GM21529 (cell line): ENCODE data around the gene ERFL.

Experiments used
- ATAC-seq: cut with Tn5 transposase; IDR thresholded peaks from one replicate; pipeline ENCODE4 v1.9.1; 2021; ENCODE audit not compliant: unreplicated experiment

Gene ERFL

DNA sequence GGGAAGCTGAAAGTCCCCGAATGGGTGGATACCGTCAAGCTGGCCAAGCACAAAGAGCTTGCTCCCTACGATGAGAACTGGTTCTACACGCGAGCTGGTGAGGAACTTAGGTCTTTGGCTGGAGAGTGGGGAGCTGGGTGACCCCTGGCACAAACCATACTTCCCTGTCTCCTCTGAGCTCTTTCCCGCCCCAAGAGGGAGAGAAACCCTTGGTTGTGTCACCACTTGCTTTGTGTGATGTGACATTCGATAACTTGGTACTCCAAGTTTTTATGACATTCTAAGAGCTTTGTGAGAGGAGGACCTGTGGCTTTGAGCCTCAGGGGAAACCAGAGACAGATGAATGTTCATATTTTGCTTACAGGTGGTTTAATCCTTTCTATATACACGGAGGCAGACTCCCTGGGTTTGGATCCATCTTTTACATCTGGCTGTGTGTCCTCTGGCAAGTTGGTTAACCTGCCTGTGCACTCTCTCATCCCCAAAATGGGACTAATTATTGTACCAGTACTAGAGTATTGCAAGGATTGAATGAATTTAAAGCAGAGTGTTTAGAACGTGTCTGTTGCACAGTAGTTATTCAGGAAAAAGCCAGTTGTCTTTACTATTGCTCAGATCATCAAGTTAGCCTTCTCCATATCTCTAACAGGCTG, 67.0 kb downstream of the ERFL start:
- ATAC-seq = no peak

DNA sequence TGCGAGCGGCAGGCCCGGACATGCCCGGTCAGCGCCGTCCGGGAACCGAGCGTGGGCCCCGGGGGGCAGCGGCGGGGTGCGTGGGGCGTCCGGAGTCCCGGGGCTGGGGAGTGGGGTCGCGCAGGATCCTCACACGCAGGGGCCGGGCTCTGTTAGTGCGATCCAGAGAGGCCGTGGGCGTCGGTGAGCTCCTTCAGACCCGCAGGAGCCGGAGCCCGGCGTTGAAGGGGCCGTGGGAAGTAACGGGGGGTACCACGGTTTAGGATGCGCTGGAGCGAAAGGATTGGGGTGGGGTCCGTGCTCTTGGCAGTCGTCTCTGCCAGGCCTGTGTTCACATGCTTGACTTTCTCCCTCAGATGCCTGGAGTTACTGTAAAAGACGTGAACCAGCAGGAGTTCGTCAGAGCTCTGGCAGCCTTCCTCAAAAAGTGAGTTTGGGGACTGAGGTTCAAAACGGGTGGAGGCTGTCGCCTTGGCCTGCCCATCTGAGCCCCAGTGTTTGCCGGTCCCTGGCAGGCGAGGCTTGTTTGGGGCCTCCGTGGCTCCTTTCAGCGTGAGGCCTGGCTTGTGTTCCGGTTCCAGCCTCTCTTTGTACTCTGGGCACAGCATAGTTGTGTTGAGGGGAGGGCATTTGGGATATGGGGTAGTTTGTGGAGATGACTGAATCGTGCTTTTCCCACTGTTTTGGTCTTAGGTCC, 67.7 kb downstream of the ERFL start:
- no peak for ATAC-seq

DNA sequence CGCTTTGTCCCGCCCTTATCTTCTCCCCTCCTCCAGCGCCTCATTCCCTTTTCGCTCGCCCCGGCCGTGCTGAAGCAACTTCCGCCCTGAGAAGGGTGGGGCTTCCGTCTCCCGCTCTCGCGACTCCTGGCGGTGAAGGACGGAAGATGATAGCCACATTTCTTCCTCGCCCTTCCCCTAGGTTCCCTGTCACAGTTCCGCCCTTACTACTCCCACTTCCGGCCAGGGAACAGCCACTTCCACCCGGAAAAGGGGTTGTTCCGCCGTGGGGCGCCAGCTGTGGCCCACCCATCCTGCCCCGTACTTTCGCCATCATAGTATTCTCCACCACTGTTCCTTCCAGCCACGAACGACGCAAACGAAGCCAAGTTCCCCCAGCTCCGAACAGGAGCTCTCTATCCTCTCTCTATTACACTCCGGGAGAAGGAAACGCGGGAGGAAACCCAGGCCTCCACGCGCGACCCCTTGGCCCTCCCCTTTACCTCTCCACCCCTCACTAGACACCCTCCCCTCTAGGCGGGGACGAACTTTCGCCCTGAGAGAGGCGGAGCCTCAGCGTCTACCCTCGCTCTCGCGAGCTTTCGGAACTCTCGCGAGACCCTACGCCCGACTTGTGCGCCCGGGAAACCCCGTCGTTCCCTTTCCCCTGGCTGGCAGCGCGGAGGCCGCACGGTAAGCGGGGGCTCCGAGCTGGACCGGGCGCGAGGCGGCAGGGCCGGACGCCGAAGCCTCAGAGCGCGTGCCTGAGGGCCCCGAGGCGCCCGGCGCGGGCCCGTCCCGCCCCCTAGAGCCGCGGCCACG, 68.4 kb downstream of the ERFL start, which contains the start of gene RPS19:
Gene RPS19, plus strand, starts transcription at position 638 of the 801 bp plus-strand sequence. CDS start 520 bp downstream, outside the sequence.
- peak; percentile 70 for ATAC-seq

DNA sequence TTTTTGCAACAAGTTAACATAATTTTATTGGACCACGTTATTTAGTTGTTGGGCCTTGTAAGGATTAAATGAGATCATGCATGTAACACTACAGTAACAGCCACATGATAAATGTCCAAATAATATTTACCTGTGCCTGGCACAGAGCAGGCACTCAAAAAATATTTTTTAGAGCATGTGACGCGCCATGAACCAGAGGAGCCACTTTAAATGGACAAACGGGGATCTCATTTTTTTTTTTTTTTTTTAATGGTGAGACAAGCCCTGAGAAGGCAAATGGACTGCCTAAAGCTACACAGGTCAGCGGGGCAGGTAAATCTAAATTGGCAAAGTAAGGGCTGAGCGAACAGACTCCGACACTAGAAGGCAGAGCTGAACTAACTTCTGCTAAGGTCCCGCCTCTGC, 69.0 kb downstream of the ERFL start:
- no peak for ATAC-seq
